K562 (cell line): Measurements from ENCODE around the gene KIF26B. TPM values are rescaled to one million over a fixed set of nuclear protein-coding genes. Genes with fewer than 3 reads are reported as not detected.

Source experiments
- ATF3 ChIP-seq, 2 experiments: fragments of 450-650 bp in 1 of 2; sonication (generic) in 1 of 2; formaldehyde crosslinking in 1 of 2; IDR thresholded peaks in 1 of 2; conservative IDR thresholded peaks in 1 of 2; 2 replicates each; pipeline versions ENCODE4 v1.6.1 to v1.8.1; 2016 to 2023; ENCODE audit warnings: mild to moderate bottlenecking in 2 of 2, moderate library complexity in 2 of 2, inconsistent platforms in 1 of 2, missing genetic modification reagents in 1 of 2
- BRF2 ChIP-seq: IDR thresholded peaks from 3 replicates; pipeline ENCODE4 v1.6.1; 2011; ENCODE audit warnings: borderline replicate concordance, mild to moderate bottlenecking; ENCODE audit not compliant: insufficient read length, insufficient read depth
- PCBP2 ChIP-seq: fragments of 200-400 bp; formaldehyde crosslinking; IDR thresholded peaks from 2 replicates; pipeline ENCODE4 v1.6.1; 2018; ENCODE audit warnings: low read length, low read depth, mild to moderate bottlenecking, moderate library complexity; ENCODE audit not compliant: poor library complexity, severe bottlenecking
- ZFP91 ChIP-seq: sonication (generic); formaldehyde crosslinking; IDR thresholded peaks from 2 replicates; pipeline ENCODE4 v1.8.0; 2022; ENCODE audit warnings: mild to moderate bottlenecking, missing genetic modification reagents
- polyA plus RNA-seq, 8 experiments: library from polyadenylated mRNA; depleted of rRNA in 4 of 8; stranded (reverse) in 5 of 8; unstranded in 3 of 8; fragments of >200 nt; fragmentation: Nextera tagmentation in 2 of 8; fragmentation: Illumina TruSeq in 1 of 8; extraction: Ambion mirVana in 2 of 8; extraction: Trizol in 1 of 8; gene quantifications; 2 replicates each; pipeline versions ENCODE4 v1.2.1 to v1.2.3, GENCODE V29; 2011 to 2014; ENCODE audit warnings: inconsistent platforms in 1 of 8, missing spikeins in 1 of 8
- total RNA-seq, 7 experiments: library from RNA; depleted of rRNA in 6 of 7; stranded (reverse); fragments of >200 nt in 6 of 7; fragmentation: Illumina TruSeq in 2 of 7; extraction: Trizol in 2 of 7; gene quantifications; 2 replicates each; pipeline versions ENCODE4 v1.2.1 to v1.2.3, GENCODE V29; 2011 to 2021; ENCODE audit warnings: low replicate concordance in 1 of 7

KIF26B gene
- total and polyA plus RNA-seq, 9 of the 15 experiments (the other 6 are each of a cell fraction or from before 2014, with no cell fraction given), result 0.02 to 0.08 (median 0.03) TPM; not detected in 6

- TF ChIP-seq ZFP91 (CRISPR knock-in tag), result no peak
- no peak for TF ChIP-seq PCBP2
- TF ChIP-seq BRF2, result no peak
- TF ChIP-seq ATF3 (IDR thresholded peaks at IDR 0.05), result no peak
- TF ChIP-seq ATF3 (CRISPR knock-in tag; conservative IDR thresholded peaks at IDR 0.05), result no peak
Observed at GRCh38 chr1:245160288-245160687, 5.5 kb downstream of the KIF26B start (continued).
